Prostate gland (tissue), 2 donors: ENCODE results near the gene NUP62CL.

Source experiments
- POLR2A ChIP-seq: fragments of 450-650 bp; IDR thresholded peaks from one replicate; pipeline ENCODE4 v1.6.1; 2016; ENCODE audit warnings: antibody characterized with exemption, mild to moderate bottlenecking
- POLR2AphosphoS5 ChIP-seq: sonication (generic); formaldehyde crosslinking; IDR thresholded peaks from one replicate; pipeline ENCODE4 v1.6.1; 2017; ENCODE audit warnings: antibody characterized with exemption
- TF ChIP-seq, protein P1 (sequence below), 4 experiments: fragments of 200-600 bp in 2 of 4; fragments of 450-650 bp in 2 of 4; sonication (generic) in 2 of 4; IDR thresholded peaks; 1 replicate in 3 of 4; 2 replicates in 1 of 4; pipeline ENCODE4 v1.5.1; 2016 to 2019; ENCODE audit warnings: antibody characterized with exemption in 4 of 4, mild to moderate bottlenecking in 2 of 4, moderate library complexity in 2 of 4

DNA sequence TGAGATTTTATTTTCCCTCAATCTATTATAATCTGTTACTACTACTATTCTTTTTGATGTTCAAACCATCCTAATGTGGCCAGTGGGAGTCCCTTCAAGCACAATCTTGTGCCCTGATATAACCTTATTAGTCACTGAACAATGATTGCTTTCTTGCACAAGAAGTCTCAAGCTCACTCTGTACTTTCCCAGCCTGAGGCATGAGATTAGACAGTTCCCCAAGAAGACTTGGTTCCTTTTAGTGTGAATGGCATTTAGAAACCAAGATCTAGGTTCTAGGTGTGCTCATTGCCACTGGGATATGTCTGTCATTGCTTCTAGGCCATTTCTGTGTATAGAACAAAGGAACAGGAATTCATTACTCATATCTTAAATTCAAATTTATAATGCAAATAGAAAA is 59.6 kb downstream of the NUP62CL start:
- TF ChIP-seq, protein P1, sequence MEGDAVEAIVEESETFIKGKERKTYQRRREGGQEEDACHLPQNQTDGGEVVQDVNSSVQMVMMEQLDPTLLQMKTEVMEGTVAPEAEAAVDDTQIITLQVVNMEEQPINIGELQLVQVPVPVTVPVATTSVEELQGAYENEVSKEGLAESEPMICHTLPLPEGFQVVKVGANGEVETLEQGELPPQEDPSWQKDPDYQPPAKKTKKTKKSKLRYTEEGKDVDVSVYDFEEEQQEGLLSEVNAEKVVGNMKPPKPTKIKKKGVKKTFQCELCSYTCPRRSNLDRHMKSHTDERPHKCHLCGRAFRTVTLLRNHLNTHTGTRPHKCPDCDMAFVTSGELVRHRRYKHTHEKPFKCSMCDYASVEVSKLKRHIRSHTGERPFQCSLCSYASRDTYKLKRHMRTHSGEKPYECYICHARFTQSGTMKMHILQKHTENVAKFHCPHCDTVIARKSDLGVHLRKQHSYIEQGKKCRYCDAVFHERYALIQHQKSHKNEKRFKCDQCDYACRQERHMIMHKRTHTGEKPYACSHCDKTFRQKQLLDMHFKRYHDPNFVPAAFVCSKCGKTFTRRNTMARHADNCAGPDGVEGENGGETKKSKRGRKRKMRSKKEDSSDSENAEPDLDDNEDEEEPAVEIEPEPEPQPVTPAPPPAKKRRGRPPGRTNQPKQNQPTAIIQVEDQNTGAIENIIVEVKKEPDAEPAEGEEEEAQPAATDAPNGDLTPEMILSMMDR (IDR thresholded peaks at IDR 0.05) = no peak
- no peak for TF ChIP-seq POLR2A
- no peak for TF ChIP-seq POLR2AphosphoS5
